Stimulated activated CD4-positive, alpha-beta T cell treated with anti-CD3 and anti-CD28 coated beads, TNF-alpha, amount 100 ng/mL, for 4 hours (primary cell): ENCODE results near the gene KCMF1.
"Not testable (repeated sequence)": the region's sequence is repeated elsewhere in the genome, so short reads cannot be mapped to it uniquely, and the experiment has no call there.

ENCODE experiments used
- DNase-seq, 3 experiments: peaks; one replicate each; pipeline ENCODE4 v3.0.0-alpha.2; 2020; ENCODE audit warnings: low read depth in 3 of 3

KCMF1 gene

GRCh38 chr2:84970868-84971509, at the start of gene KCMF1:
Gene KCMF1 (plus strand): TSS chr2:84971161. CDS start chr2:84971452, 291 bp downstream.
- DNase-seq, result peak; percentile 58 to 64 (median 60)

DNA sequence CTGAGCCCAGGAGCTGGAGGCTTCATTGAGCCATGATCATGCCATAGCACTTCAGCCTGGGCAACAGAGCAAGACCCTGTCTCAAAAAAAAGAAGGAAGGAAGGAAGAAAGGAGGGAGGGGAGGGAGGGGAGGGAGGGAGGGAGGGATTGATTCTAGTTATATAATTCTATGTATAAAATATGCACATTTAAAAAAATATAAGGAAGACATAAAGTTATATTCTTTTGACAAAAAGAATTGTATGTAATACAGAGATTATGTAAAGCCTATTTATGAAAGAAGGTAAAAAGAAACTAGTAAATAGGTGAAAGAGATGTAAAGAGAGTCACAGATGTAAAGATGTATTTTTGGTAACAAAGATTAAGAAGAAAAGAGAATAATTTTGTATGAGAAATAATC, 48.0 kb upstream of the KCMF1 start:
- no peak for DNase-seq

GRCh38 chr2:84924173-84925106, 46.5 kb upstream of the KCMF1 start:
- no peak for DNase-seq

DNA sequence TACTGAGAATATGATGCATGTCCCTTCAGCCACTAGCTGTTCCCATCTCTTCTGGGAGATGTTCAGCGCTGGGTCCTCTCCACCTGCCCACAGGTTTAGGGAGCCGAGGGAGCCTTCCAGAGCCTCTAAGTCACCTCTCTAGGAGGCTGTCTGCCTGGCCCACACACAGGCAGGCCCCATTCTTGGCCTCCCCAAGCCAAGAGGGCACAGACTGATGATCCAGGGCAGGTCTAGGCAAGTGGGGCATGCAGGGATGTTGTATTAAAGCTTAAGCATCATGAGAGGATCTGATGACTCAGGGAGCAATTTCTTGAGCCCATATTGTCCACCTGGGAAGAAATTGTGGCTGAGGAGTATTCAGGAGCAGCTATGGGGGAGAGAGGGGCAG, 45.6 kb upstream of the KCMF1 start:
- no peak for DNase-seq

- DNase-seq, result peak; percentile 96 to 100 (median 99)
Measured at GRCh38 chr2:84925724-84926376, 45.1 kb upstream of the KCMF1 start.

DNA sequence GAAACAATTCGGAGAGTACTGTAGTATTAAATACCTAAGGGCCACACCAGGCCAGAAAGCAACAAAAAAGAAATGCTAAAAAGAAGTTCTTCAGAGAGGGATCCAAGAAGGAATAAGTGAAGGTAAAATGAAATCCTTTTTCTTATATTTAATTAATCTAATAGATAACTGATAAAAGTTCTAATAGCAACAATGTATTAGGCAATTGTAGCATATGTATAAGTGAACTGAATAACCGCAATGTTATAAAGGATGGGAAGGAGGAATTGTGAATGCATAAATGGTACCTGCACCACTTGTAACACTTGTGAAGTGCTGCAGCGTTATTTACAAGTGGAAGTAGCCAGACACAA, 43.7 kb upstream of the KCMF1 start:
- no peak for DNase-seq

DNA sequence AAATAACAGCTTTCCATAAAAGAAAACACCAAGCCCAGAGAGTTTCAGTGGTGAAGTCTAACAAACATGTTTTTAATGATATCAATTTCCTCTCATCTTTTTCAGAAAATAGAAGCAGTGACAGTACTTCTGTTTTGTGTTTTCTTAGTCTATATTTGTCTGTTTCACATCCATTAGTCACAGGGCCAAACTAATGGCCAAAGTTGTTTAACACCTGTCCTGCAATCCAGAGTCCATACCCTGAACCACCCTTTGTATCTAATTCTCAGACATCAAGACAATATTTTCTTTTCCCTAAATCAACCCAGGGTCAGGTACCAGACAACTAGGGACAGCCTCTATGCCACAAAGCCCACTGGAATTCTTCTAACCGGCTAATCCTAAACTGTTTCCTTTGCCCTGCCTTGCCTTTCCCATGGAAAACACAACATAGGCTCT, 39.6 kb upstream of the KCMF1 start:
- DNase-seq, result no peak

DNA sequence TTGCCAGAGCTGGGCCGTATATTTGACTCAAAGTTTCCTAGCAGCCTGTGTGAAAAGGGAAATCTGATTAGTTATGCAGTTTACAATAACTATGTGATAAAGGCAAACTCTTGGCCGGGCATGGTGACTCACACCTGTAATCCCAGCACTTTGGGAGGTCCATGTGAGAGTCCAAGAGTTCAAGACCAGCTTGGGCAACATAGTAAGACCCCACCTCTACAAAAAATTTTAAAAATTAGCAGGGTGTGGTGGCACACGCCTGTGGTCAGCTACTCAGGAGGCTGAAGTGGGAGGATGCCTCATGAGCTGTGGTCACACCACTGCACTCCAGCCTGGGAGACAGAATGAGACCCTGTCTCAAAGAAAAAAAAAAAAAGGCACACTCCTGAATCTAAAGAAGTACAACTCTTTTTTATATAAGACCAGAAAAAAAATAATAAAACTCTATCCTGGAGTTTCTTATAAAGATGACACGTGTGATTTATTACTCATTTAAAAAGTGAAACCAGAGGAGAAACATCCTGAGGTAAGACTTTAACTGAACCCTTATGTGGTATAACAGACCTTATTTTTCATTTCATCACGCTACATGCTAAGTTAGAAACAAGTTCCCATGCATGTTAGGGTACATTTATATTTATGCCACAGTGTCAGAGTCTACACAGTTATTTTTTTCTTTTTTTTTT, 32.6 kb upstream of the KCMF1 start:
- peak in 1 of 3 experiments; percentile 41 for DNase-seq

DNA sequence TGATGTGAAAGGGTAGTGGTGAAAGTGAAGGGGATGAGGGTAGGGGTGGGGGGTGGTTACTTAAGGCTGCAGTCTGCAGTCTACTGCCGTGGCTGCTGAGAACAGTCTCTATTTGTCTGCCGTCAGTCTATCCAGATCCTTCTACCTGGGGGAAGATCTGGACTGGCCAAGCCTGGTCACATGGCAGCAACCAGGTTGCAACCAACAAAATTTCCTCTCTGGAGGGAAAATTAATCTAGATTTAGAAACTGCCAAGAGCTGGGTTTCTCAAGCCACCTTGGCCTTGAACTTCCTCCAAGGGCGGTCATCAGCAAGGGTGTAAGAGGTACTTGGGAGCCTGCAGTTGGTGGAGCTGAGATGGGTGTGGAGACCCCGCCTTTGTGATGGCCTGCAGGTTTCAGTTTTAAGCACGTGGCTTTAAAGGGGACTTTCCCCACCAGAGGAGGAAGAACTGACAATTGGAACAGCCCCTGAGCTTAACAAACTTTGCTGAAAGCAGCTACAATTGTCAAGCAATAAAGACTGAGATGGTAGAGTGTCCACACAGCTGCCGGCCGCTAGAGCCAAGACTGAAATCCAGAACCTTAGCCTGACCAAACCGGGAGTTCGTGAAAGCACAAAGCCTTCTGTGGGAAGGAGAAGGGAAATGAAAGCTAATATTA, 31.4 kb upstream of the KCMF1 start:
- DNase-seq, result peak in 2 of 3 experiments; percentile 53 to 55

GRCh38 chr2:84940088-84940470, 30.9 kb upstream of the KCMF1 start:
- no peak for DNase-seq

GRCh38 chr2:84940831-84941412, 30.0 kb upstream of the KCMF1 start:
- no peak for DNase-seq

DNA sequence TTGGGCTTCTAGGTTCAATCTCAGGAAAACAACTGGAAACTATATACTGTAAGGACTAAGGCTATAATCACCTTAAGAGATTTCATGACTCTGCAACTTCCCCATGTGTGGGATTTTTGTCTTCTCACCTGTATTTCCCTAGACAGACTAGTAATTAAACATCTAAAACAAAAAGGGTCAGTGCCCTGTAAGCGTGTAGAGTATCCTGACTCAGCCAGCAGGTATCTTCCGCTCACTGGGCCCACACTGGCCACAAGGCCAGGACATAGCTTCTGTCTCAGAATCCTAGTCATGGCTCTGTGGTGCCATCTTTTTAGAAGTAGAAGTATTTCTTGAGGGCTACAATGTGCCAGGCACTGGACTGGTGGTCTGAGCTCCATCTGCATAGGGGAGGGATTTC, 28.8 kb upstream of the KCMF1 start:
- DNase-seq, result no peak

DNA sequence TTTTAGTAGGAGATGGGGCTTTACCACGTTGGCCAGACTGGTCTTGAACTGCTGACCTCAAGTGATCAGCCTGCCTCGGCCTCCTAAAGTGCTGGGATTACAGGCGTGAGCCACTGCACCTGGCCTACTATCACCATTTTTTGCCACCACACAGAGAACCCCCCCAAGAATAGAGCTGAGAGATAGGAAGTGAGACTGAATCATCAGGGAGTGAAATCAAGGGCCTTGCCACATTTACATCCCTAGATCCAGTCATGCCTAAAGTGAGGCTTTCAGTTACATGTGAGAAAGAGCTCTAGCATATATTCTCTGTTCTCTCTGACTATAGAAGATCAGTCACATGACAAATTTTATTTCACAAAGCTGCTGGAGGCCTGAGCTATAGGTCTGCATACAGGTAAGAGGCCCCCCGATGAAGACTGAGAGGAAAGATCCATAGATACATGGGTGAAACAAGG, 28.0 kb upstream of the KCMF1 start:
- no peak for DNase-seq

DNA sequence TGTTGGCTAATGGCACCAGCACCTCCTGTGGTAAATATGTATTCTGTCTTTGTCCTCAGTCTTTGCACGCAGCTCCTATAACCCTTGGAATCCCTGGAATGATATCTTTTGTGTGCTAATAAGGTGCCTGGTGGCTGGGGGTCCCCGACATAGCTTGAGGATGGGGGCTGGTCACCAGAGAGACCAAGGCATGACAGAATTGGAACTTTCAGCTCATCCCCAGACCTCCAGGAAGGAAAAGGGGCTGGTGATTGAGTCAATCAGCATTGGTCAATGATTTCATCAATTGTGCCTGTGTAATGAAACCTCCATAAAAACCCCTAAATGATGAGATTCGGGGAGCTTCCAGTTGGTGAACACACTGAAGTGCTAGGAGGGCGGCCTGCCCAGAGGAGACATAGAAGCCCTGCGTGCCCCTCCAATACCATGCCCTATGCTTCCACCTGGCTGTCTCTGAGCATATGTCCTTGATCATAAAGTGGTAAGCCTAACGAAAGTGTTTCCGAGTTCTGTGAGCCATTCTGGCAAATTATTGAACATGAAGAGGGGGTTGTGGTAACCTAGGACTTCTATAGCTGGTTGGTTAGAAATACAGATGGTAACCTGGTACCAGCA, 26.6 kb upstream of the KCMF1 start:
- DNase-seq, result no peak

GRCh38 chr2:84945838-84946203, 25.1 kb upstream of the KCMF1 start:
- not testable (repeated sequence) for DNase-seq

DNA sequence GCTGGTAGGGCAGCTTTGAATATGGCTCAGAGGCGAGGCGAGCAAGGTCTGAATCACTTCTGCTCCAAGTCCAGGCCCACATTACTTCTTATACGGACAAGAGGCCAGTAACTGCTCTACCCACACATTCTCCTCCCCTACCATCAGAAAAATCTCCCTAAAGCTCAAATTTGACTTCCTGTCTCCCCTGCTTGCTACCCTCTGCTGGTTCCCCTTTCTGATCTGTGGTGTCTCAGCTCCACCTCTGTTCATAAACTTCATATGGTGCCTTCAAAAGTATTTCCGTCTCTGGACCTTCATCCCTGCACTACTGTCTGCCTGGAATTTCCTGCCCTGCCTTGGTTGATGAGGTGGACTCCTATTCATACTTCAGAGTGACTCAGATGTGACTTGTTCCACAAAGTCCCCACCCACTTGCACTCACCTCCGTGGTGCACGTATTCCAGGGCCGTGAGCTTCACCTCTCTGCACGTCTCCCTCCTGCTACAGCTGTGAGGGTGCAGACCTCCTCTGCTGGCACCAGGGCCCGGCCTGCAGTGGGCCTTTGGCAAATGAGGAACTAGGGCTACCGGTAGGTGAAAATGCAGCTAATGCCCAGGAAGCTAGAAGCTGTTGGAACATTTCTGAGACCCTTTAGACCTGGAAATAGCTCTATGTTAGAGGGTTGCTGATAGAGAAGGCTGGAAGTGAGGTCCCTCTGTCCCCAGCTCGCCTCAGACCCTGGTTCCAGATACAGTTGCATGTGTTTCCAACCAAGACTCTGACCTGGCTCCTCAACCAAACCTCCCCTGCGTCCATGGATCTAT, 24.6 kb upstream of the KCMF1 start:
- DNase-seq, result peak; percentile 34 to 64 (median 62)

DNA sequence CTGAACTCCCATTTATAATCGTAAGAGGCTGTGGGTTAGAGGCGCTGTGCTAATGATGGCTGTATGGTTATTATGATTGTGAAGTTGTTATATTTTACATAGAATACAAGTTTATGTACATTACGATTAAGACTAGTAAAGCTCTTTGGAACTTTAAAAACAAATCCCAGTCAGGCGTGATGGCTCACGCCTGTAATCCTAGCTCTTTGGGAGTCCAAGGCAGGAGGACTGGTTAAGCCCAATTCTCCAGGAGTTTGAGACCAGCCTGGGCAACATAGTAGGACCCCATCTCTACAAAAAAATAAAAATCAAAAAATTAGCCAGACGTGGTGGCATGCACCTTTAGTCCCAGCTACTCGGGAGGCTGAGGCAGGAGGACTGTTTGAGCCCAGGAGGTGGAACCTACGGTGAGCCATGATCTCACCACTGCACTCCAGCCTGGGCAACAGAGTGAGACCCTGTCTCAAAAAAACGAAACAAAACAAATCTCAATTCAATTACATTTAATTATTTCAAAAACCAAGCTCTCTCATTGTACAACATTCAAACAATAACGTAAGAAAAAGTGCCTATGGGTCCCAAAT, 23.9 kb upstream of the KCMF1 start:
- no peak for DNase-seq

GRCh38 chr2:84953535-84953934, 17.4 kb upstream of the KCMF1 start:
- DNase-seq, result no peak

- DNase-seq, result no peak
Measured at GRCh38 chr2:84954329-84954728, 16.6 kb upstream of the KCMF1 start.
